RWPE2 (cell line): ENCODE measurements around the gene TTC23L.

Experiments
- ATAC-seq: fragments of 200-7000 bp; cut with Tn5 transposase; 3 replicates; pipeline ENCODE4 v1.9.1; 2021; ENCODE audit warnings: low read depth
- DNase-seq: peaks from one replicate; pipeline ENCODE4 v3.0.0-alpha.2; 2020; ENCODE audit warnings: low spot score
- H3K27ac ChIP-seq: fragments of 450-650 bp; 2 replicates; pipeline ENCODE4 v1.5.1; 2017; ENCODE audit warnings: mild to moderate bottlenecking; ENCODE audit not compliant: poor library complexity, severe bottlenecking
- H3K27me3 ChIP-seq: fragments of 250-450 bp; sonication (Bioruptor Pico); 2 replicates; pipeline ENCODE4 v1.5.1; 2021; ENCODE audit warnings: mild to moderate bottlenecking, moderate library complexity; ENCODE audit not compliant: insufficient read depth, poor library complexity, severe bottlenecking
- H3K36me3 ChIP-seq: fragments of 250-450 bp; sonication (Bioruptor Pico); 2 replicates; pipeline ENCODE4 v1.5.1; 2020; ENCODE audit warnings: low read depth, mild to moderate bottlenecking, moderate library complexity
- H3K4me1 ChIP-seq: fragments of 250-450 bp; sonication (Bioruptor Pico); 2 replicates; pipeline ENCODE4 v1.5.1; 2021; ENCODE audit warnings: mild to moderate bottlenecking, moderate library complexity; ENCODE audit not compliant: insufficient read depth, poor library complexity, severe bottlenecking
- H3K4me3 ChIP-seq: fragments of 250-450 bp; sonication (Bioruptor Pico); 2 replicates; pipeline ENCODE4 v1.5.1; 2021; ENCODE audit warnings: mild to moderate bottlenecking, moderate library complexity; ENCODE audit not compliant: severe bottlenecking
- H3K9me3 ChIP-seq: fragments of 250-450 bp; sonication (Bioruptor Pico); 2 replicates; pipeline ENCODE4 v1.5.1; 2021; ENCODE audit warnings: mild to moderate bottlenecking, moderate library complexity; ENCODE audit not compliant: severe bottlenecking
- CTCF ChIP-seq: fragments of 450-650 bp; IDR thresholded peaks from one replicate; pipeline ENCODE4 v1.5.1; 2017; ENCODE audit warnings: mild to moderate bottlenecking, moderate library complexity; ENCODE audit not compliant: poor library complexity, severe bottlenecking

TTC23L gene

DNA sequence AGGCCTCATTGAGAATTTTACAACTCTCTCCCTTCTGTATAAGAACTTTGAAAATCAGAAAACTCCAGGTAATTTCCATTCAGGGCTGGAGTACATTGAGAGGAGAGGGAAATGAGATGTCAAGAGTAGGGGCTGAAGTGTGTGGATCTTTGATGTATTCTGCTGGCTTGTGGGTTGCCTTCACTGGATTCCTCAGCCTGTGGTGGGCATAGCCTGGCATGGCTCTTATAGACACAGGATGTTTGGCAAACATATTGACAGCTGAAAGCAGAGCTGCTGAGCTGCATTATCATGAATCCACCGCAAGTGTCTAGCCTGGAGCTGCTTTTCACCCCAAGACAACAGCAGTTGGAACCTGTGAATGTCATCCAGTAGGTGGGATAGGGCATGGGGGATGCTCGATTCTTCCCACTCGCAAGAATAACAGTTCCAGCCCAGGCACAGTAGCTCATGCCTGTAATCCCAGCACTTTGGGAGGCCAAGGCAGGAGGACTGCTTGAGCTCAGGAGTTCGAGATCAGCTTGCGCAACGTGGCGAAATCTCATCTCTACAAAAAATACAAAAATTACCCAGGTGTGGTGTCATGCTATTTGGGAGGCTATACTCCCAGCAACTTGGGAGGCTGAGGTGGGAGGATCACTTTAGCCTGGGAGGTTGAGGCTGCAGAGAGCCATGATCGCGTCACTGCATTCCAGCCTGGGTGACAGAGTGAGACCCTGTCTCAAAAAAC, 36.0 kb upstream of the TTC23L start:
- no peaks in the 10 kb centered on the region for H3K27me3 ChIP-seq
- H3K27ac ChIP-seq, result no peak overlapping the region
- no peak for DNase-seq
- no peaks in the 10 kb centered on the region for H3K9me3 ChIP-seq
- H3K4me1 ChIP-seq, result no peaks in the 10 kb centered on the region
- H3K36me3 ChIP-seq, result peaks cover 62% of the 10 kb centered on the region
- TF ChIP-seq CTCF, result no peak
- H3K4me3 ChIP-seq, result no peak overlapping the region
- ATAC-seq, result no peak

DNA sequence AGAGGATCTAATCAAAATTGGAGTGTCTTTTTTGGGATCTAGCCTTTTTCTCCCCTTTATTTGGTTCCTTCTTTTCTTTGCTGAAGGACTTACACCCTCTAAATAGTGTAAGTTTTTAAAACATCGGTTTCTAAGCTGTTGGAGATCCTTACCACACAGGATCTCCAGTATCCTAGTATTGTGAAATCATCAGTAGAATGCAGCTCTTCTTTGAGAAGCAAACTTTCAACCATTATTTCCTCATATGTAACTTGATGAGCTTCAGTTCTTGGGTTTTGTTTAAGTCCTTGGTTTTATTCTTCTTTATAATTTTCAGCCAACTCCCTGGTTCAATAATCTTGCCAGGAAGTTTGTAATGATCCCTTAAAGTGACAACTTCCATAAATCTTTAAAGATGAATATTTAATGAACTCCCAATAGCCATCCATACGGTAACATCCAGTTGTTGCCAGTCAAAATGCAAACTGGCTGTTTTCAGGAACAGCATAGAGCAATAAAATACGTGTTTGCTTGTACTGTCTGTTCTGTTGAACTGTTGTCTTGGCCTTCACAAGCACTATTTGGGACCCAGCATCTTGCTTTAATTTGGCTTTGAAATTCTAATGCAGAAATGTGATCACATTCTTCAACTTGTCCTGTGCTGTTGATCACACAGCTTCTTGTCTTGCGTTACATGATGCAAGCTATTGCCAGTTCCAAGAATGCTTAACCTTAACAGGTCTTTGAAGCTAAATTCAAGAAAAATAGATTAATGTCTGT, 34.8 kb upstream of the TTC23L start:
- DNase-seq, result no peak
- Histone ChIP-seq H3K36me3 (peaks cover 57% of the 10 kb centered on the region), H3K4me3 (no peak overlapping the region), H3K27ac (no peak overlapping the region), H3K9me3 (no peaks in the 10 kb centered on the region), H3K27me3 (no peaks in the 10 kb centered on the region), H3K4me1 (no peaks in the 10 kb centered on the region)
- TF ChIP-seq CTCF, result no peak
- ATAC-seq, result no peak

GRCh38 chr5:34804913-34805312, 34.1 kb upstream of the TTC23L start:
- Histone ChIP-seq H3K9me3 (no peaks in the 10 kb centered on the region), H3K27me3 (no peaks in the 10 kb centered on the region), H3K4me1 (no peaks in the 10 kb centered on the region), H3K27ac (no peak overlapping the region), H3K4me3 (no peak overlapping the region), H3K36me3 (peaks cover 51% of the 10 kb centered on the region)
- no peak for TF ChIP-seq CTCF
- DNase-seq (no peak), ATAC-seq (no peak)

- Histone ChIP-seq H3K27me3 (no peaks in the 10 kb centered on the region), H3K9me3 (no peaks in the 10 kb centered on the region), H3K4me3 (no peak overlapping the region), H3K36me3 (peaks cover 49% of the 10 kb centered on the region), H3K27ac (no peak overlapping the region), H3K4me1 (no peaks in the 10 kb centered on the region)
- ATAC-seq (no peak), DNase-seq (no peak)
- TF ChIP-seq CTCF, result no peak
Measured at GRCh38 chr5:34806532-34806931, 32.4 kb upstream of the TTC23L start.

GRCh38 chr5:34811706-34812105, 27.3 kb upstream of the TTC23L start:
- Histone ChIP-seq H3K4me1 (no peaks in the 10 kb centered on the region), H3K27me3 (no peaks in the 10 kb centered on the region), H3K9me3 (no peaks in the 10 kb centered on the region), H3K4me3 (no peak overlapping the region), H3K27ac (no peak overlapping the region), H3K36me3 (peaks cover 66% of the 10 kb centered on the region)
- DNase-seq (no peak), ATAC-seq (no peak)
- TF ChIP-seq CTCF, result no peak
